Naive thymus-derived CD8-positive, alpha-beta T cell (primary cell): ENCODE measurements around the gene TRAF3. TPM values are rescaled to one million over a fixed set of nuclear protein-coding genes. Genes with fewer than 3 reads are reported as not detected.

ENCODE experiments used
- ATAC-seq, 2 donors: fragments of 150-1000 bp; cut with Tn5 transposase in 1 of 2; sonication (Bioruptor Pico), chemical (Tn5 transposase) in 1 of 2; 1 replicate in 1 of 2; 2 replicates in 1 of 2; pipeline ENCODE4 v1.10.0; 2021; ENCODE audit warnings: mild to moderate bottlenecking in 2 of 2, moderate library complexity in 2 of 2
- POLR2A ChIA-PET: fragments of 350-600 bp; sonication (Branson Sonifier 250); formaldehyde crosslinking; loops from one replicate; lab custom pipeline; 2021; ENCODE audit warnings: antibody characterized with exemption; lab: Charles Lee
- DNase-seq, 10 donors: peaks; one replicate each; pipeline versions ENCODE4 v3.0.0 to v3.0.0-alpha.2; 2020 to 2022
- H3K27ac Mint-ChIP-seq, 10 donors: one replicate each; pipeline ENCODE4 v1.8.0; 2020 to 2022; ENCODE audit warnings: mild to moderate bottlenecking in 10 of 10, mixed read lengths in 10 of 10, moderate library complexity in 4 of 10, inconsistent platforms in 1 of 10
- H3K27me3 Mint-ChIP-seq, 5 donors: one replicate each; pipeline ENCODE4 v1.8.0; 2021 to 2022; ENCODE audit warnings: mixed read lengths in 5 of 5
- H3K36me3 Mint-ChIP-seq, 3 donors: one replicate each; pipeline ENCODE4 v1.8.0; 2020 to 2022; ENCODE audit warnings: mixed read lengths in 3 of 3, mild to moderate bottlenecking in 2 of 3, inconsistent platforms in 1 of 3
- H3K4me1 Mint-ChIP-seq, 4 donors: one replicate each; pipeline ENCODE4 v1.8.0; 2021 to 2022; ENCODE audit warnings: mixed read lengths in 4 of 4
- H3K4me3 Mint-ChIP-seq, 10 donors: one replicate each; pipeline ENCODE4 v1.8.0; 2020 to 2022; ENCODE audit warnings: mild to moderate bottlenecking in 10 of 10, mixed read lengths in 10 of 10, moderate library complexity in 6 of 10, inconsistent platforms in 1 of 10
- H3K9me3 Mint-ChIP-seq, 9 donors: one replicate each; pipeline ENCODE4 v1.8.0; 2020 to 2022; ENCODE audit warnings: mixed read lengths in 9 of 9, mild to moderate bottlenecking in 3 of 9, inconsistent platforms in 1 of 9, moderate library complexity in 1 of 9
- polyA plus RNA-seq, 3 donors: library from polyadenylated mRNA; unstranded; fragments of 300-500 nt; fragmentation: Illumina TruSeq; gene quantifications; one replicate each; pipeline ENCODE4 v1.2.3, GENCODE V29; 2021
- total RNA-seq, 8 experiments: library from RNA in 2 of 8; stranded (reverse) in 2 of 8; gene quantifications; one replicate each; pipeline ENCODE4 v1.2.3 and lab custom pipeline; 2021 to 2026

Gene TRAF3, protein sequence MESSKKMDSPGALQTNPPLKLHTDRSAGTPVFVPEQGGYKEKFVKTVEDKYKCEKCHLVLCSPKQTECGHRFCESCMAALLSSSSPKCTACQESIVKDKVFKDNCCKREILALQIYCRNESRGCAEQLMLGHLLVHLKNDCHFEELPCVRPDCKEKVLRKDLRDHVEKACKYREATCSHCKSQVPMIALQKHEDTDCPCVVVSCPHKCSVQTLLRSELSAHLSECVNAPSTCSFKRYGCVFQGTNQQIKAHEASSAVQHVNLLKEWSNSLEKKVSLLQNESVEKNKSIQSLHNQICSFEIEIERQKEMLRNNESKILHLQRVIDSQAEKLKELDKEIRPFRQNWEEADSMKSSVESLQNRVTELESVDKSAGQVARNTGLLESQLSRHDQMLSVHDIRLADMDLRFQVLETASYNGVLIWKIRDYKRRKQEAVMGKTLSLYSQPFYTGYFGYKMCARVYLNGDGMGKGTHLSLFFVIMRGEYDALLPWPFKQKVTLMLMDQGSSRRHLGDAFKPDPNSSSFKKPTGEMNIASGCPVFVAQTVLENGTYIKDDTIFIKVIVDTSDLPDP
- total RNA-seq (10 to 100 TPM; 40.8 to 45.2 TPM), polyA plus RNA-seq (10 to 100 TPM; 13.3 to 18.5 (median 13.8) TPM), total RNA-seq (lab: John Stamatoyannopoulos, UW) (35.9 to 171 (median 107) reads per million in 6 experiments)

DNA sequence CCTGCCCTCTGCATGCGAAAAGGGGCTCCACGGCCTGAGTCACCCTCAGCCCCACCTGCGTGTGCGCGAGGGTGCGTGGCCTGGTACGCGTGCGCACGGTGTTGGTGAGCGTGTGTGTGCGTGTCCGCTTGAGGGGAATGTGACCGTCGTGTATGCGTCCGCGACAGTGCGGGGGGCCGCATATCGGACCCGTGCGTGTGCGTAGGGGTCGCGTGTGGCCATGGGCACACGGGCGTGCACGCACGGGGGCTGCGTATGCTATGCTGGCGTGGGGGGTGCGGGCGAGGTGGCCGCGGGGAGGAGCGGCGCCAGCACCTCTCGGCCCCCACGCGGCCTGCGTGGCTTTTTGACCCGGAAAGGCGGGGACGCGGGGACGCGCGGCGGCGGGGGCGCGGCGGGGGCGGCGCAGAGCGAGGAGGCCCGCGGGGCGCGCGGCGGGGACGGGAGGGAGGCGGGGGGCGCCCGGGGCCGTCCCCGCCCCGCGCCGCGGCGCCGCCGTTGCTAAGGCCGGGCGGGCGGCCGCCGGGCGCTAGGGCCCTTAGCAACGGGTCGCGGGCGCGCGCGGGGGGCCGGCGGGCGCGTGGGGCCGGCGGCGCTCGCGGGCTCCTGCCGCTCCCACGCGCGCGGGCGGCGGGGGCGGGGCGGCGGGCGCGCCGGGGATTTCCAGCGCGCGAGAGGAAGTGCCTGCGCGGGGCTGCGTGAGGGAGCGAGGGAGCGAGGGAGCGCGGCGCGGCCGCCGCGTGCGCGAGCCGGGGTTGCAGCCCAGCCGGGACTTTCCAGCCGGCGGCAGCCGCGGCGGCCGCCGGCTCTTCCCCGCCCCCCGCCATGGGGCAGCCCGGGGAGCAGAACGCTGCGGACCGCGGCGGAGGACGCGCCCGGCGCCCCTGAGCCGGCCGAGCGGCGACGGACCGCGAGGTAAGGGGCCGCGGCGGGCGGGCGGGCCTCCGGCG lies at the start of gene TRAF3:
Gene TRAF3 (plus strand): TSS at position 689 of the 950 bp plus-strand sequence. CDS start 92,753 bp downstream, outside the sequence.
- Mint-ChIP-seq H3K27me3 (peaks cover 0 to 1% (median 0%) of the 10 kb centered on the region in 5 donors), H3K4me3 (peak within 1 kb of the TSS; percentile 80 to 97 (median 90)), H3K9me3 (no peaks in the 10 kb centered on the region), H3K27ac (peak within 1 kb of the TSS; percentile 89 to 99 (median 96)), H3K4me1 (peaks cover 33 to 60% (median 56%) of the 10 kb centered on the region in 4 donors), H3K36me3 (peaks cover 0 to 3% (median 0%) of the 10 kb centered on the region in 3 donors)
- DNase-seq = peak; percentile 72 to 90 (median 88)
- ATAC-seq = peak; percentile 69 to 74
- POLR2A ChIA-PET = interaction anchor here (0.6 kb wide), 1 partner anchor 136 kb away, joined by 4 read pairs; no protein-coding TSS in a partner anchor

DNA sequence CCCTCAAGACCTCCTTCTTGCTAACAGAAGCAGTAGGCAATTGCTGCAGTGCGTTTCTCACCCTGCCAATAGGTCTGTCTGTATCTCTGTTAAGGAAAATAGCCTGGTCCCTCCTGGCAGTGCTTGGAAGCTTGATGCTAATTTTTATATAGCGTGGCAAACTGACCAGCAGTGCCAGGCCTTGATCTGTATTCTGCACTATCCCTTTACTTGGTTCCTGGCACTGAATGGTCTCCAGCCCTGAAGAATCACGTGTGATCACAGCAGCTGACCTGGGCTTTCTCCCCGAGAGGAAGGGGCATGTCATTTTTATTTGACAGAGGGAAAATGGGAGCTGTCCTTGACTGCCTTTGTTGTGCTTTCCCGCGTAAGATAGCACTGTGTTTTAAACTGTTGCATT lies 48.7 kb upstream of the TRAF3 start:
- Mint-ChIP-seq H3K27me3 (no peaks in the 10 kb centered on the region), H3K27ac (no peak overlapping the region), H3K9me3 (peaks cover 0 to 1% (median 0%) of the 10 kb centered on the region in 9 donors), H3K36me3 (peaks cover 5 to 71% (median 19%) of the 10 kb centered on the region in 3 donors), H3K4me1 (peaks cover 0 to 7% (median 0%) of the 10 kb centered on the region in 4 donors), H3K4me3 (no peak overlapping the region)
- ATAC-seq = no peak
- DNase-seq = no peak
- POLR2A ChIA-PET = no interaction called here

DNA sequence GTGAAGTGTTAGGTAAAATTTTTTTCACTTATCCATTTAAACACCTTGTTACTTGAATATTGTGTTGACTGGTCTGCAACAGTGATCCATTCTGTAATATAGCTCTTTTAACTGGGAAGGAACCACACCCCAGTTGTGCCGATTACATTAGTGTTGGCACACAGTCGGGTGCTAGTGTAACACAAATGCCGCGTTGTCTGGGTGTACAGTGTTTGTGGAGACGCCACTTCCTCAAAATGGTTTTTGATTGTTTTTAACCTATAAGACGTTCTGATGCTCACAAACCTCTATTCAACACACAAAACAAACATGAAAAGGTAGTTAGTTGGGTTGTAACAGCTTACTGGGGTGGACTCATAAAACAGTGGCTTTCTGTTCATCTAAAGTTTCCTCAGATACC lies 48.0 kb upstream of the TRAF3 start:
- Mint-ChIP-seq H3K36me3 (peaks cover 0 to 67% (median 15%) of the 10 kb centered on the region in 3 donors), H3K9me3 (peaks cover 0 to 2% (median 0%) of the 10 kb centered on the region in 9 donors), H3K27ac (no peak overlapping the region), H3K27me3 (no peaks in the 10 kb centered on the region), H3K4me3 (no peak overlapping the region), H3K4me1 (peaks cover 0 to 7% (median 0%) of the 10 kb centered on the region in 4 donors)
- ATAC-seq = no peak
- POLR2A ChIA-PET = no interaction called here
- no peak for DNase-seq

DNA sequence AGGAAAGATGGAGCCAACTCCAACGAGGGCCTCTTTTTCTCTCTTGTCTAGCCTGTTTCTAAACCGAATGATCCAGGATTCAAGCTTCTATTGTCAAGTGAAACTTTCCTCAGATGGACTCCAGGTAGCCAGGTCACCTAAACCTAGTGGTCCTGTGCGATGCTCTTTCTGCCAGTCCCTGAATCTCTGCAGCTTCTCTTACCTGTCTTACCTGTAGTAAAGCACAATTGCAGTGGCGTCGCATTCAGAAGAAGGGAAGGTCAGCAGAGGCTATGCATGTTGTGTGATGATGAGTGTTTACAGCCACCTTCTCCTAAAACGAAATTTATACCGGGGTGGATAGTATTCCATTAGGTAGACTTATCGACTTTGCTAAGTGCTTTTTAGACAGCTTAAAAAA lies 47.4 kb upstream of the TRAF3 start:
- H3K4me1 Mint-ChIP-seq = peaks cover 0 to 7% (median 0%) of the 10 kb centered on the region in 4 donors
- H3K9me3 Mint-ChIP-seq = peaks cover 0 to 2% (median 0%) of the 10 kb centered on the region in 9 donors
- no peak overlapping the region for H3K4me3 Mint-ChIP-seq
- peaks cover 0 to 61% (median 12%) of the 10 kb centered on the region in 3 donors for H3K36me3 Mint-ChIP-seq
- POLR2A ChIA-PET = no interaction called here
- no peak for DNase-seq
- H3K27ac Mint-ChIP-seq = peak overlapping the region in 1 of 10 donors; percentile 60
- no peaks in the 10 kb centered on the region for H3K27me3 Mint-ChIP-seq
- ATAC-seq = no peak

DNA sequence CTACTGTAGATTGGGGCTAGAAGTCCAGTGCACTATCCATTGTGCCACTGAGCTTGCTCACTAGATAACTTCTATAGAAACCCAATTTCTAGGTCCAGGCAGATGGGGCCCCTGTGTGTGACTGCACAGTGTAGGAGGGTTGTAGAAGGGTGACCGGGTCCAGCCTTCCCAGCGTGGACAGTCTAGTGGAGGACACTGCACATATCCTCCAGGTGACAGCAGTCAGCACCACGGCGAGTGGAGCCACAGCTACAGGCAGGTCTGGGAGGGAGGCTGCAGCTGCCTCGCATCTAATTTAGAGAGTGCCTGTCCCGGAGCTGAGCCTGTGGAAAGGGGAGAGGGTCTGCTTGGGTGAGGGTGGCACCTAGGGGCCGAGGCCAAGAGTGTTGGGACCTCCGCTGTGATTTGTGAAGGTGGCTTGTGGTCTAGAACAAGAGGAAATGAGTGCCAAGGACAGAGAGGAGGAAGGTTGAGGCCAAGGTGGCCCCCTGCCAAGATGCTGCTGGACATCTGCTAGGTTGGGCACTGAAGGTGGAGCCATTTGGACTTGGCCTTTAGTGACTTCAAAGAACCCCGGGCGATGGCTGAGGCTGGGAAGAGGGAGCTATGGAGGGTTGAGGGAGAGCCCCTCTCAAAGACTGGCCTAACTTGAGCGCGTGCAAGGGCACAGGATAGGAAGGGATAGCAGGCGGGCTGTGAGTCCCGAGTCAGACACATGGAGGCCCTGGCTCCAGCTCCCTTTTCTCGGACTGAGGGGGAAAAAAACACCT lies 46.0 kb upstream of the TRAF3 start:
- H3K36me3 Mint-ChIP-seq = peaks cover 0 to 48% (median 8%) of the 10 kb centered on the region in 3 donors
- no peak for ATAC-seq
- peaks cover 0 to 2% (median 0%) of the 10 kb centered on the region in 9 donors for H3K9me3 Mint-ChIP-seq
- no peak for DNase-seq
- POLR2A ChIA-PET = no interaction called here
- peak overlapping the region in 3 of 10 donors; percentile 25 to 92 (median 60) for H3K27ac Mint-ChIP-seq
- H3K4me1 Mint-ChIP-seq = peaks cover 0 to 6% (median 0%) of the 10 kb centered on the region in 4 donors
- no peaks in the 10 kb centered on the region for H3K27me3 Mint-ChIP-seq
- H3K4me3 Mint-ChIP-seq = peak overlapping the region in 1 of 10 donors; percentile 9

DNA sequence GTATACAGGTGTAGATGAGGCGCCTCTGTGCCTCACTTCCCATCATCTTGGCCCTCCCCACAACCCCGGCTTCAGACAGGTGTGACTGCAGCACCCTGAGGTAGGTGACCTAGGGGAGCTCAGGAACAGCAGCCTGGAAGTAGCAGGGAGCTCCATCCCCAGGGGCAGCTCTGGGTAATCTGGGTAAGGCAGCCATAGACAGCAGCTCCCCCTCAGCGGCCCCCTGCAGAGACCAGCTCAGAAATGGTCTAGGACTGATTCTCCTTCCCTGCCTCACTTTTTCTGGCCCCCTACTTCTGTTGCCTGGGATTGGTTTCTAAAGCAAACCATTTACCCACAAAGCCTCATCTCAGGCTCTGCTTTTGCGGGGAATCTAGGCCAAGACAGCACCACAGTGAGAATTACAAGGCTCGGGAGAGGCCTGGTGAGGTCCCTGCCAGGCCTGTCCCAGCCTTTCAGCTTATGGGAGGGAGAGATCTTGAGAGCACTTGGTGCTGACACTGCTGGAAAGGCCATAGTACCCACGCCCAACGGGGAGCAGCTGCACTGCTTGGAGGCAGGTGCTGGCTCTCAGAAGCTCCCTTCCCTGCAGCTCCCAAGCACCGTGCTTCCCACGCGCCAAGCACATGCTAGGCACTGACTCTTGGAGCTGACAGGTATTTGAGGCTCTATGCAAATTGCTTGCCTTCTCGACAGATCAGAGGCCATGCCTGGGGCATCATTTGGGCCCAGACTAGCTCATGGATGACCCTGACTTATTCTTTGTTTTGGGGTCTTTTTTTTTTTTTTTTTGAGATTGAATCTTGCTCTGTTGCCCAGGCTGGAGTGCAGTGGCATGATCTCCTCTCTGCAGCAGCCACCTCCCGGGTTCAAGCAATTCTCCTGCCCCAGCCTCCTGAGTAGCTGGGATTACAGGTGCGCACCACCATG lies 45.1 kb upstream of the TRAF3 start:
- peaks cover 0 to 6% (median 0%) of the 10 kb centered on the region in 4 donors for H3K4me1 Mint-ChIP-seq
- H3K27ac Mint-ChIP-seq = peak overlapping the region in 2 of 10 donors; percentile 17 to 92
- no peaks in the 10 kb centered on the region for H3K27me3 Mint-ChIP-seq
- peaks cover 0 to 42% (median 3%) of the 10 kb centered on the region in 3 donors for H3K36me3 Mint-ChIP-seq
- POLR2A ChIA-PET = interaction anchor here (0.6 to 0.8 kb wide), 2 partner anchors 183 to 234 kb away, joined by 3 to 4 read pairs; no protein-coding TSS in a partner anchor
- DNase-seq = no peak
- no peak overlapping the region for H3K4me3 Mint-ChIP-seq
- H3K9me3 Mint-ChIP-seq = peaks cover 0 to 2% (median 0%) of the 10 kb centered on the region in 9 donors
- ATAC-seq = no peak

DNA sequence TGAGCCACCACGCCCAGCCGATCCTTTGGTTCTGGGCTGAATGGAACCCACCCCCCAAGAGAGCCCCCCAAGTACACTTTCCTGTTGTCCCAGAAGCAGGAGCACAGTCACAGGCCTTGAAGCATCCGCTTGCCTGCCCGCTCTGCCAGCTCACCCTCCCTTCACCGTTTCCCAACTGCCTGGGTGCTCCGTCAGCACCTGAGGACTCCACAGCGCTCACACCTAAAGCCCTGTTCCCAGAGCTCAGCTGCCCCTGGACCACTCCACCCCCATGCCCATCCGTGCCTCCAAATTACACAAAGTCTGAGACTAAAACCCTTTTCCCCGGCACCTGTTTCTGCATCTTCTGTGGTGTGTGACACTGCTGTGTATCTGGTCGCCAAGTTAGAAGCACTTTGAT lies 44.3 kb upstream of the TRAF3 start:
- POLR2A ChIA-PET = interaction anchor here (0.8 kb wide), 1 partner anchor 234 kb away, joined by 3 read pairs; no protein-coding TSS in a partner anchor
- H3K27me3 Mint-ChIP-seq = no peaks in the 10 kb centered on the region
- DNase-seq = no peak
- H3K36me3 Mint-ChIP-seq = peaks cover 0 to 35% (median 0%) of the 10 kb centered on the region in 3 donors
- peaks cover 0 to 2% (median 0%) of the 10 kb centered on the region in 9 donors for H3K9me3 Mint-ChIP-seq
- ATAC-seq = no peak
- no peak overlapping the region for H3K4me3 Mint-ChIP-seq
- peak overlapping the region in 1 of 10 donors; percentile 87 for H3K27ac Mint-ChIP-seq
- H3K4me1 Mint-ChIP-seq = peaks cover 0 to 7% (median 0%) of the 10 kb centered on the region in 4 donors

DNA sequence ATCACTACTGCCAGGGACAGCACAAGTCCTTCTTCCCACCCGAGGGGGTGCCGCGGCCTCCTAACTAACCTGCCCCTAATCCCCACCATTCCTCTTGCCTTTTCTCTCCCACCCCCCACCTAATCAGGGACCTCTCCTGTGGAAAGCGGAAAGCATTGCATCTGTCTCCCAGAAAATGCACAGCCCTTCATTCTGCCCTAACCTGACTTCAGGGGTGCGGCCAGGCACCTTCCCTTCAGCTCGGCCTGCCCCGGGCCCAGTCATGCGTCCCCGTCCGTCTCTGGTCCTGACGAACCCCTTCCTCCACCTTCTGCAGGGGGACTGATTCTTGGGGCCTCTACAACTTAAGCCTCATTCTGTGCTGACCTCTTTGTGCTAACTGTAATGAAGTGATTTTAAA lies 43.9 kb upstream of the TRAF3 start:
- Mint-ChIP-seq H3K36me3 (peaks cover 0 to 32% (median 0%) of the 10 kb centered on the region in 3 donors), H3K9me3 (peaks cover 0 to 2% (median 0%) of the 10 kb centered on the region in 9 donors), H3K4me3 (no peak overlapping the region), H3K4me1 (peaks cover 0 to 8% (median 0%) of the 10 kb centered on the region in 4 donors), H3K27ac (peak overlapping the region in 2 of 10 donors; percentile 66 to 87), H3K27me3 (no peaks in the 10 kb centered on the region)
- ATAC-seq = no peak
- DNase-seq = no peak
- POLR2A ChIA-PET = no interaction called here

DNA sequence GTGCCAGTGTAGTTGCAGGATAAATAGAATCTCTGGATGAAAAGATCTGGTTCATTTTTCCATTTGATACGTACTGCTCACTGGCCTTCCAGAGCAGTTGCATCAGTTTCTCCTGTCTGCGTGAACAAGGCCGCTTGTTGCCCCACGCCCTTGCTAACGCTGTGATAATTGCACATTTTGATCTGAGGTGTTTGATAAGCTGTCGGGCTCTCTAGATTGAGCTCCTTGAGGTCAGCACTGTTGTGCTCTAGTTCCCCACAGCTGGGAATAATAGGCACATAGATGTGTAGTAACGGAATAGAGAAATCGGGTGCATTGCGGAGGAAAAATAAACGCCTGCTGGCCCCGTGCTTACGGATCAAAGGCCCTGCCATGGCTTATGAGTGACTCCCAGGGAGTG lies 42.8 kb upstream of the TRAF3 start:
- H3K36me3 Mint-ChIP-seq = peaks cover 0 to 23% (median 0%) of the 10 kb centered on the region in 3 donors
- POLR2A ChIA-PET = no interaction called here

DNA sequence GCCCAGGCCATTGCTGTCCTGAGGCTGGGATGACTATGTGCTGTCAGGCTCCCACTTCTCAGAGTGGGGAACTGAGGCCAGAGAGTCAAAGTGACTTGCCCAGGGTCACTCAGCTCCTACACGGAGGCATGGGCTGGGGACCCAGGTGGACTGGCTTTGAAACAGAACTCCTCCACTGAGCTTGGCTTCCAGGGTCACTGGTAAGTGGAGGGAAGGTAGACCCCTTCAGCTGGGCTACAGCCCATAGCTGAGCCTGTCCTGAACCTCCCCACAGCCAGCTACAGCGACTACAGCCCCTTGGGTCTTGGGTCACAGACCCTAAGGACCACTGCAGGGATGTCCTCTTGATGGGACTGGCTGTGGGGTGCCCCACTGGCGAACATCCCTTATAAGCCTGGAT lies 40.3 kb upstream of the TRAF3 start:
- peak overlapping the region in 2 of 10 donors; percentile 37 to 48 for H3K27ac Mint-ChIP-seq
- ATAC-seq (no peak), DNase-seq (no peak)
- peaks cover 0 to 11% (median 0%) of the 10 kb centered on the region in 3 donors for H3K36me3 Mint-ChIP-seq
- H3K27me3 Mint-ChIP-seq = no peaks in the 10 kb centered on the region
- POLR2A ChIA-PET = interaction anchor here (0.7 kb wide), 1 partner anchor 163 kb away, joined by 3 read pairs; no protein-coding TSS in a partner anchor
- peaks cover 0 to 7% (median 1%) of the 10 kb centered on the region in 9 donors for H3K9me3 Mint-ChIP-seq
- peaks cover 0 to 8% (median 0%) of the 10 kb centered on the region in 4 donors for H3K4me1 Mint-ChIP-seq
- no peak overlapping the region for H3K4me3 Mint-ChIP-seq

More for the DNA sequence above, 42.8 kb upstream of the TRAF3 start:
- no peak for ATAC-seq
- Mint-ChIP-seq H3K4me1 (peaks cover 0 to 8% (median 0%) of the 10 kb centered on the region in 4 donors), H3K4me3 (no peak overlapping the region), H3K9me3 (peaks cover 0 to 2% (median 0%) of the 10 kb centered on the region in 9 donors), H3K27ac (peak overlapping the region in 1 of 10 donors; percentile 3), H3K27me3 (no peaks in the 10 kb centered on the region)
- no peak for DNase-seq
